HepG2 (cell line): ENCODE measurements around the gene AUTS2.

Experiments used
- MXI1 ChIP-seq: IDR thresholded peaks from 3 replicates; pipeline ENCODE4 v1.6.1; 2012; ENCODE audit warnings: low read depth, low read length, inconsistent platforms, borderline replicate concordance
- SOX6 ChIP-seq, 2 experiments: fragments of 450-650 bp in 1 of 2; sonication (generic) in 1 of 2; formaldehyde crosslinking in 1 of 2; IDR thresholded peaks; 2 replicates each; pipeline versions ENCODE4 v1.4.0 to v1.6.1; 2017 to 2020; ENCODE audit warnings: antibody characterized with exemption in 1 of 2, mild to moderate bottlenecking in 1 of 2, missing genetic modification reagents in 1 of 2
- SYNCRIP ChIP-seq: fragments of 200-400 bp; formaldehyde crosslinking; IDR thresholded peaks from 2 replicates; pipeline ENCODE4 v1.6.1; 2018; ENCODE audit warnings: mild to moderate bottlenecking, low read depth, low read length; ENCODE audit not compliant: insufficient read depth
- ZNF207 ChIP-seq: fragments of 450-650 bp; IDR thresholded peaks from 2 replicates; pipeline ENCODE4 v1.6.1; 2016; ENCODE audit warnings: antibody characterized with exemption, borderline replicate concordance
- TF ChIP-seq, protein P1 (sequence below): sonication (generic); formaldehyde crosslinking; IDR thresholded peaks from 2 replicates; pipeline ENCODE4 v1.4.0; 2020; ENCODE audit warnings: missing genetic modification reagents
- TF ChIP-seq, protein P2 (sequence below): IDR thresholded peaks from 2 replicates; pipeline ENCODE4 v1.6.1; 2016; ENCODE audit warnings: low read depth, missing genetic modification reagents, missing compliant biosample characterization

DNA sequence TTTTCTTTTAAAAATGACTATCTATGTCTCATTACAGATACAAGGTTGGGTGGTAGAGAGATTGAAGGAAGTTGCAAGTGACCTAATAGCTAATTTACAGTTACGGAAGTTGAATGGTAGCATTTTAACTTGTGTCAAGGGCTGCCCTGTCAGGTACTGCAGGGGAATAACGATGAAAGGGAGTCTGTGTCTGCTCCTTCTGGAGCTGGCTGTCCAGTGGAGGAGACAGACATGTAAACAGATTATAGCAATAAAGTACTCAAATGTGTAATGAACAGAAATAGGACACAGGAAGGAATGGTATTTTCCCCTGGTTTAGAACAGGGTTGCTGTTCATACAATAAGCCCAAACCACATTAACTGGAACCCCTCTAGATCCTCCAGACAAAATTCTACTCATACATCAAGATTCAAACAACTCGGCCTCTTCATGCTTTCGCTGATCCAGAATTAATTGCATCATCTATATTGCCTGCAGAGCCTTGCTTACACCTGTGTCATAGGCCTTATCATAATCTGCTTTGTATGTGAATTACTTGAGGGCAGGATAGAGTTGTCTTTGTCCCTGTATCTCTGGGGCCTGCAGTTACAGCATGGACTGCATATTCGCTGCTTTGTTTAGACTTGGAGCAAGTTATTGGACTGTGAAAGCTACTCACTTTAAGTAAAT, 42.8 kb downstream of the AUTS2 start:
- TF ChIP-seq, protein P1, sequence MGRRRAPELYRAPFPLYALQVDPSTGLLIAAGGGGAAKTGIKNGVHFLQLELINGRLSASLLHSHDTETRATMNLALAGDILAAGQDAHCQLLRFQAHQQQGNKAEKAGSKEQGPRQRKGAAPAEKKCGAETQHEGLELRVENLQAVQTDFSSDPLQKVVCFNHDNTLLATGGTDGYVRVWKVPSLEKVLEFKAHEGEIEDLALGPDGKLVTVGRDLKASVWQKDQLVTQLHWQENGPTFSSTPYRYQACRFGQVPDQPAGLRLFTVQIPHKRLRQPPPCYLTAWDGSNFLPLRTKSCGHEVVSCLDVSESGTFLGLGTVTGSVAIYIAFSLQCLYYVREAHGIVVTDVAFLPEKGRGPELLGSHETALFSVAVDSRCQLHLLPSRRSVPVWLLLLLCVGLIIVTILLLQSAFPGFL (CRISPR knock-in tag), result no peak
- TF ChIP-seq, protein P2, sequence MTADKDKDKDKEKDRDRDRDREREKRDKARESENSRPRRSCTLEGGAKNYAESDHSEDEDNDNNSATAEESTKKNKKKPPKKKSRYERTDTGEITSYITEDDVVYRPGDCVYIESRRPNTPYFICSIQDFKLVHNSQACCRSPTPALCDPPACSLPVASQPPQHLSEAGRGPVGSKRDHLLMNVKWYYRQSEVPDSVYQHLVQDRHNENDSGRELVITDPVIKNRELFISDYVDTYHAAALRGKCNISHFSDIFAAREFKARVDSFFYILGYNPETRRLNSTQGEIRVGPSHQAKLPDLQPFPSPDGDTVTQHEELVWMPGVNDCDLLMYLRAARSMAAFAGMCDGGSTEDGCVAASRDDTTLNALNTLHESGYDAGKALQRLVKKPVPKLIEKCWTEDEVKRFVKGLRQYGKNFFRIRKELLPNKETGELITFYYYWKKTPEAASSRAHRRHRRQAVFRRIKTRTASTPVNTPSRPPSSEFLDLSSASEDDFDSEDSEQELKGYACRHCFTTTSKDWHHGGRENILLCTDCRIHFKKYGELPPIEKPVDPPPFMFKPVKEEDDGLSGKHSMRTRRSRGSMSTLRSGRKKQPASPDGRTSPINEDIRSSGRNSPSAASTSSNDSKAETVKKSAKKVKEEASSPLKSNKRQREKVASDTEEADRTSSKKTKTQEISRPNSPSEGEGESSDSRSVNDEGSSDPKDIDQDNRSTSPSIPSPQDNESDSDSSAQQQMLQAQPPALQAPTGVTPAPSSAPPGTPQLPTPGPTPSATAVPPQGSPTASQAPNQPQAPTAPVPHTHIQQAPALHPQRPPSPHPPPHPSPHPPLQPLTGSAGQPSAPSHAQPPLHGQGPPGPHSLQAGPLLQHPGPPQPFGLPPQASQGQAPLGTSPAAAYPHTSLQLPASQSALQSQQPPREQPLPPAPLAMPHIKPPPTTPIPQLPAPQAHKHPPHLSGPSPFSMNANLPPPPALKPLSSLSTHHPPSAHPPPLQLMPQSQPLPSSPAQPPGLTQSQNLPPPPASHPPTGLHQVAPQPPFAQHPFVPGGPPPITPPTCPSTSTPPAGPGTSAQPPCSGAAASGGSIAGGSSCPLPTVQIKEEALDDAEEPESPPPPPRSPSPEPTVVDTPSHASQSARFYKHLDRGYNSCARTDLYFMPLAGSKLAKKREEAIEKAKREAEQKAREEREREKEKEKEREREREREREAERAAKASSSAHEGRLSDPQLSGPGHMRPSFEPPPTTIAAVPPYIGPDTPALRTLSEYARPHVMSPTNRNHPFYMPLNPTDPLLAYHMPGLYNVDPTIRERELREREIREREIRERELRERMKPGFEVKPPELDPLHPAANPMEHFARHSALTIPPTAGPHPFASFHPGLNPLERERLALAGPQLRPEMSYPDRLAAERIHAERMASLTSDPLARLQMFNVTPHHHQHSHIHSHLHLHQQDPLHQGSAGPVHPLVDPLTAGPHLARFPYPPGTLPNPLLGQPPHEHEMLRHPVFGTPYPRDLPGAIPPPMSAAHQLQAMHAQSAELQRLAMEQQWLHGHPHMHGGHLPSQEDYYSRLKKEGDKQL (CRISPR knock-in tag), result no peak
- TF ChIP-seq SYNCRIP (no peak), MXI1 (no peak), SOX6 (IDR thresholded peaks at IDR 0.05) (no peak), SOX6 (CRISPR knock-in tag; IDR thresholded peaks at IDR 0.05) (no peak), ZNF207 (no peak)
